ENCODE results near the gene CNPY1. TPM values are rescaled to one million over a fixed set of nuclear protein-coding genes. Genes with fewer than 3 reads are reported as not detected.

CNPY1 gene
- total RNA-seq, 1 experiment from 2014 or later = not detected

DNA sequence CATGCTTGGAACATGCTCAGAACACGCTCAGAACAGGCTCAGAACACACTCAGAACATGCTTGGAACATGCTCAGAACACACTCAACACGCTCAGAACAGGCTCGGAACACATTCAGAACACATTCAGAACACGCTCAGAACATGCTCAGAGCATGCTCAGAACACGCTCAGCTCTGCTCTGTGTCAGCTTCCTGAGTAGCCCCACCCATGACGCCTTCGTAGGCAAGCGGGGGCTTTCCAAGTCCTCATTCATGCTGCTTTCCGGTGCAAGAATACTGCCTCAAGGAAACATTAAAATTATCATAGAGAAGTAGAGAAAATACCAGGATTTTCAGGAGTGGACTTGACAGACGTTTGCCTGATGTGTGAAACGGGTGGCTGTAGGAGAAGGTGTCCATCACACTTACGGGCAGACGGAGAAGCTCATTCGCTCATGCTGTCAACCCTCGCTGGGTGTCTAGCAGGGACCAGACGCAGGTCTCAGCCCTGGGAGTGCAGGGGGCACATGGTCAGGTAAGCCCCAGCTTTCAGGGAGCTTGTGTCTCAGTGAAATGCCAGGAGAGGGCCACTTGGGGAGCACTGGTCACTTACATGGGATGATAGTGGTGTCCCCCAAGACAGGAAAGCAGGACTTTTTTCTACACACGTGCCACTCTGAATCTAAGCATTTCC is 63.7 kb downstream of the CNPY1 start:
- no TSS peak for BruUV-seq (replicated peaks)
- in situ Hi-C loops (cut with HindIII; ENCODE audit: low pct_unique_long_range_greater_than_20kb, low sequenced_read_pairs) (no loop called here), intact Hi-C loops (cut with micrococcal nuclease; ENCODE audit: unreplicated experiment) (no loop called here)
- Histone ChIP-seq H3K4me3 (ENCODE audit: low read depth in 2 of 2, low read length in 2 of 2) (no peak overlapping the region), H3K9me3 (ENCODE audit: control insufficient read depth, insufficient read depth, low read depth, low read length) (no peaks in the 10 kb centered on the region), H3K27me3 (ENCODE audit: control insufficient read depth, insufficient read depth, low read length) (peaks cover 3% of the 10 kb centered on the region; the same call in 1 of the 2 replicates), H3K36me3 (ENCODE audit: control insufficient read depth, insufficient read depth, low read length) (no peaks in the 10 kb centered on the region), H3K27ac (ENCODE audit: low read length) (no peak overlapping the region), H3K4me1 (ENCODE audit: control insufficient read depth, insufficient read depth, low read length) (no peaks in the 10 kb centered on the region)
- CTCF ChIA-PET = no interaction called here
- ATAC-seq = no peak
- DNase-seq (ENCODE audit: low read depth, low spot score) = no peak
- TF ChIP-seq TCF7L2 (IDR thresholded peaks at IDR 0.05; ENCODE audit: low read depth, low read length) (no peak), SIN3A (IDR thresholded peaks at IDR 0.05; ENCODE audit: borderline replicate concordance, insufficient read depth, low read depth, low read length) (no peak), POLR2AphosphoS5 (IDR thresholded peaks at IDR 0.05; ENCODE audit: low read depth, low read length) (no peak)
- TF ChIP-seq, protein P1, sequence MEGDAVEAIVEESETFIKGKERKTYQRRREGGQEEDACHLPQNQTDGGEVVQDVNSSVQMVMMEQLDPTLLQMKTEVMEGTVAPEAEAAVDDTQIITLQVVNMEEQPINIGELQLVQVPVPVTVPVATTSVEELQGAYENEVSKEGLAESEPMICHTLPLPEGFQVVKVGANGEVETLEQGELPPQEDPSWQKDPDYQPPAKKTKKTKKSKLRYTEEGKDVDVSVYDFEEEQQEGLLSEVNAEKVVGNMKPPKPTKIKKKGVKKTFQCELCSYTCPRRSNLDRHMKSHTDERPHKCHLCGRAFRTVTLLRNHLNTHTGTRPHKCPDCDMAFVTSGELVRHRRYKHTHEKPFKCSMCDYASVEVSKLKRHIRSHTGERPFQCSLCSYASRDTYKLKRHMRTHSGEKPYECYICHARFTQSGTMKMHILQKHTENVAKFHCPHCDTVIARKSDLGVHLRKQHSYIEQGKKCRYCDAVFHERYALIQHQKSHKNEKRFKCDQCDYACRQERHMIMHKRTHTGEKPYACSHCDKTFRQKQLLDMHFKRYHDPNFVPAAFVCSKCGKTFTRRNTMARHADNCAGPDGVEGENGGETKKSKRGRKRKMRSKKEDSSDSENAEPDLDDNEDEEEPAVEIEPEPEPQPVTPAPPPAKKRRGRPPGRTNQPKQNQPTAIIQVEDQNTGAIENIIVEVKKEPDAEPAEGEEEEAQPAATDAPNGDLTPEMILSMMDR (IDR thresholded peaks at IDR 0.05) = no peak
- TF ChIP-seq, protein P2, sequence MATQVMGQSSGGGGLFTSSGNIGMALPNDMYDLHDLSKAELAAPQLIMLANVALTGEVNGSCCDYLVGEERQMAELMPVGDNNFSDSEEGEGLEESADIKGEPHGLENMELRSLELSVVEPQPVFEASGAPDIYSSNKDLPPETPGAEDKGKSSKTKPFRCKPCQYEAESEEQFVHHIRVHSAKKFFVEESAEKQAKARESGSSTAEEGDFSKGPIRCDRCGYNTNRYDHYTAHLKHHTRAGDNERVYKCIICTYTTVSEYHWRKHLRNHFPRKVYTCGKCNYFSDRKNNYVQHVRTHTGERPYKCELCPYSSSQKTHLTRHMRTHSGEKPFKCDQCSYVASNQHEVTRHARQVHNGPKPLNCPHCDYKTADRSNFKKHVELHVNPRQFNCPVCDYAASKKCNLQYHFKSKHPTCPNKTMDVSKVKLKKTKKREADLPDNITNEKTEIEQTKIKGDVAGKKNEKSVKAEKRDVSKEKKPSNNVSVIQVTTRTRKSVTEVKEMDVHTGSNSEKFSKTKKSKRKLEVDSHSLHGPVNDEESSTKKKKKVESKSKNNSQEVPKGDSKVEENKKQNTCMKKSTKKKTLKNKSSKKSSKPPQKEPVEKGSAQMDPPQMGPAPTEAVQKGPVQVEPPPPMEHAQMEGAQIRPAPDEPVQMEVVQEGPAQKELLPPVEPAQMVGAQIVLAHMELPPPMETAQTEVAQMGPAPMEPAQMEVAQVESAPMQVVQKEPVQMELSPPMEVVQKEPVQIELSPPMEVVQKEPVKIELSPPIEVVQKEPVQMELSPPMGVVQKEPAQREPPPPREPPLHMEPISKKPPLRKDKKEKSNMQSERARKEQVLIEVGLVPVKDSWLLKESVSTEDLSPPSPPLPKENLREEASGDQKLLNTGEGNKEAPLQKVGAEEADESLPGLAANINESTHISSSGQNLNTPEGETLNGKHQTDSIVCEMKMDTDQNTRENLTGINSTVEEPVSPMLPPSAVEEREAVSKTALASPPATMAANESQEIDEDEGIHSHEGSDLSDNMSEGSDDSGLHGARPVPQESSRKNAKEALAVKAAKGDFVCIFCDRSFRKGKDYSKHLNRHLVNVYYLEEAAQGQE (IDR thresholded peaks at IDR 0.05; ENCODE audit: insufficient read depth in 1 of 2, low read depth in 2 of 2, low read length in 1 of 2) = no peak
- POLR2A ChIA-PET = interaction anchor here (0.5 kb wide), 1 partner anchor 59 kb away, joined by 3 read pairs; no protein-coding TSS in a partner anchor

DNA sequence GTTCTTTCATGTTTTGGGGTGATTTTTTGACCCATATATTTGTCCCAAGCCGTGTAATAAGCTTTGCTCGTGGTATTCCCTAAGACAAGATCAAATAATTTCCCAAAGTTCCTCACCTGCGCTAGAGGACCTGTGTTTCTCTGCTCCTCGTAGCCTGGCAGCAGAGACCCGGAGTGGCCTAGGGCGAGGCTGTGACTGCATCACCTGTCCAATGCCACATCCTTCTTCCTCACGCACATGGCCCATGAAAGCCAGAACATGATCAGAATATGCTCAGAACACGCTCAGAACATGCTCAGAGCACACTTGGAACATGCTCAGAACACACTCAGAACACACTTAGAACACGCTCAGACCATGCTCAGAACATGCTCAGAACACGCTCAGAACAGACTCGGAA is 64.6 kb downstream of the CNPY1 start:
- ChIA-PET POLR2A (no interaction called here), CTCF (no interaction called here)
- Histone ChIP-seq H3K4me1 (ENCODE audit: control insufficient read depth, insufficient read depth, low read length) (no peaks in the 10 kb centered on the region), H3K4me3 (ENCODE audit: low read depth in 2 of 2, low read length in 2 of 2) (no peak overlapping the region), H3K9me3 (ENCODE audit: control insufficient read depth, insufficient read depth, low read depth, low read length) (no peaks in the 10 kb centered on the region), H3K27ac (ENCODE audit: low read length) (no peak overlapping the region), H3K36me3 (ENCODE audit: control insufficient read depth, insufficient read depth, low read length) (no peaks in the 10 kb centered on the region), H3K27me3 (ENCODE audit: control insufficient read depth, insufficient read depth, low read length) (peaks cover 4% of the 10 kb centered on the region)
- in situ Hi-C loops (cut with HindIII; ENCODE audit: low pct_unique_long_range_greater_than_20kb, low sequenced_read_pairs) = no loop called here
- DNase-seq (ENCODE audit: low read depth, low spot score) = no peak
- intact Hi-C loops (cut with micrococcal nuclease; ENCODE audit: unreplicated experiment) = no loop called here
- BruUV-seq (replicated peaks) = no TSS peak
- no peak for ATAC-seq
- TF ChIP-seq POLR2AphosphoS5 (IDR thresholded peaks at IDR 0.05; ENCODE audit: low read depth, low read length) (no peak), TCF7L2 (IDR thresholded peaks at IDR 0.05; ENCODE audit: low read depth, low read length) (no peak), SIN3A (IDR thresholded peaks at IDR 0.05; ENCODE audit: borderline replicate concordance, insufficient read depth, low read depth, low read length) (no peak)
- TF ChIP-seq, protein P2 (IDR thresholded peaks at IDR 0.05; ENCODE audit: insufficient read depth in 1 of 2, low read depth in 2 of 2, low read length in 1 of 2) = no peak
- TF ChIP-seq, protein P1 (IDR thresholded peaks at IDR 0.05) = no peak

All from Panc1 (cell line).